ENCODE data around the gene CD7. TPM values are rescaled to one million over a fixed set of nuclear protein-coding genes. Genes with fewer than 3 reads are reported as not detected.

Gene CD7
- total and polyA plus RNA-seq, 8 donors = 2.0 to 8.6 (median 3.7) TPM; not detected in 3

DNA sequence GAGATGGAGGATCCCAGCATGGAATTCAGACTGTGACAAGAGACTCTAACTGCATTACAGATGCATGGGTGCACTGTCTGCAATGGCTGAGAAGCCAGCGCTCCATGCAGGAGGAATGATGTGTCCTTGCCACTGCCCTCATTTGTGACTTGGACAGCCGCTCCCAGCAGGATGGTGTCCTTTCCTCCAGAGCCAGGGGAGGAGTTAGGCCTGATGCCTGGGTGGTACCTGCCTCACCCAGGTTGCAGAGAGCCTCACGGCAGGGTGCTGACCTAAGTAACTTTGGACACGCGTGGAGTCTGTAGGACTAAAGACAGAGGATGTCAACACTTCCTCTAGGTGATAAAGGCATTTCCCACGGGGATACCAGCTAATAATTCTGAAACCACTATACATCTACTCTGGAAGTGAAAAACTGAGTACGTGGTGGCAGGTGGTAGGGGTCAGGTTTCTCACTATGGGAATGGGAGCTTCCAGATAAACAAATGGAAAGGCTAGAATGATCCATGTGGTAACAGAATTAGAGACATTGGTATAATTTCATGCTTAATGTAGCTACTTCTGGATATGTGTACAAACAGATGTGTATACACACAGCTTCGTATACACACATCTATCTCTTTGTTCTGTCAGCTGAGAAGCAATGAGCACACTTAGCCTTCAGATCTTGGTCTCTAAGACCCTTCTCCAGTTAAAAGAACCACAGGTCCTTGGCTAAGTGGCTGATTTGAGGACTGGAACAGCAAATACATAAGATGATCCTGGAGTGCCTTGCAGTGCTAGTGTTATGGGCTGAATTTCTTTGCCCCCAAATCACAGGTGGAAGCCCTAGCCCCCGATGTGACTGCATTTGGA, 30.2 kb downstream of the CD7 start:
- no peak for DNase-seq
- H3K36me3 ChIP-seq = no peaks in the 10 kb centered on the region
- 72 to 86% (median 82%) methylated on average over 9 of the region's 9 CpGs for WGBS, 5 donors
- H3K27me3 ChIP-seq = no peaks in the 10 kb centered on the region
- TF ChIP-seq, protein P1, sequence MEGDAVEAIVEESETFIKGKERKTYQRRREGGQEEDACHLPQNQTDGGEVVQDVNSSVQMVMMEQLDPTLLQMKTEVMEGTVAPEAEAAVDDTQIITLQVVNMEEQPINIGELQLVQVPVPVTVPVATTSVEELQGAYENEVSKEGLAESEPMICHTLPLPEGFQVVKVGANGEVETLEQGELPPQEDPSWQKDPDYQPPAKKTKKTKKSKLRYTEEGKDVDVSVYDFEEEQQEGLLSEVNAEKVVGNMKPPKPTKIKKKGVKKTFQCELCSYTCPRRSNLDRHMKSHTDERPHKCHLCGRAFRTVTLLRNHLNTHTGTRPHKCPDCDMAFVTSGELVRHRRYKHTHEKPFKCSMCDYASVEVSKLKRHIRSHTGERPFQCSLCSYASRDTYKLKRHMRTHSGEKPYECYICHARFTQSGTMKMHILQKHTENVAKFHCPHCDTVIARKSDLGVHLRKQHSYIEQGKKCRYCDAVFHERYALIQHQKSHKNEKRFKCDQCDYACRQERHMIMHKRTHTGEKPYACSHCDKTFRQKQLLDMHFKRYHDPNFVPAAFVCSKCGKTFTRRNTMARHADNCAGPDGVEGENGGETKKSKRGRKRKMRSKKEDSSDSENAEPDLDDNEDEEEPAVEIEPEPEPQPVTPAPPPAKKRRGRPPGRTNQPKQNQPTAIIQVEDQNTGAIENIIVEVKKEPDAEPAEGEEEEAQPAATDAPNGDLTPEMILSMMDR (IDR thresholded peaks at IDR 0.05) = no peak
- TF ChIP-seq POLR2A (IDR thresholded peaks at IDR 0.05) = no peak
- H3K4me1 ChIP-seq = peaks cover 26 to 69% (median 49%) of the 10 kb centered on the region in 4 donors
- no peaks in the 10 kb centered on the region for H3K9me3 ChIP-seq
- intact Hi-C loops (cut with DNase I; ENCODE audit: low total_unique reads) = no loop called here
- no peak overlapping the region for H3K4me3 ChIP-seq
- H3K27ac ChIP-seq = peak overlapping the region; percentile 79 to 85 (median 84)

- Histone ChIP-seq H3K27ac (no peak overlapping the region), H3K4me3 (no peak overlapping the region), H3K9me3 (no peaks in the 10 kb centered on the region), H3K36me3 (no peaks in the 10 kb centered on the region), H3K27me3 (no peaks in the 10 kb centered on the region), H3K4me1 (peaks cover 34 to 64% (median 50%) of the 10 kb centered on the region in 4 donors)
- no peak for DNase-seq
- intact Hi-C loops (cut with DNase I; ENCODE audit: low total_unique reads) = no loop called here
- 61 to 71% (median 66%) methylated on average over 8 of the region's 8 CpGs for WGBS, 5 donors
- no peak for TF ChIP-seq POLR2A (IDR thresholded peaks at IDR 0.05)
- TF ChIP-seq, protein P1 (IDR thresholded peaks at IDR 0.05) = no peak
- TF ChIP-seq EP300 (IDR thresholded peaks at IDR 0.05) = no peak
- no peak for TF ChIP-seq POLR2AphosphoS5 (IDR thresholded peaks at IDR 0.05)
Measured at GRCh38 chr17:82285141-82285540, 32.3 kb downstream of the CD7 start.

GRCh38 chr17:82283208-82283749, 34.1 kb downstream of the CD7 start:
- 30 to 54% (median 48%) methylated on average over 11 to 13 of the region's 13 CpGs for WGBS, 5 donors
- H3K9me3 ChIP-seq = no peaks in the 10 kb centered on the region
- no peaks in the 10 kb centered on the region for H3K27me3 ChIP-seq
- H3K27ac ChIP-seq = peak overlapping the region in 1 of 5 donors; percentile 53
- TF ChIP-seq POLR2AphosphoS5 (IDR thresholded peaks at IDR 0.05) (no peak), POLR2A (IDR thresholded peaks at IDR 0.05) (no peak), EP300 (IDR thresholded peaks at IDR 0.05) (no peak)
- TF ChIP-seq, protein P1 (IDR thresholded peaks at IDR 0.05) = no peak
- DNase-seq = peak in 1 of 2 donors; percentile 55
- peaks cover 0 to under 1% (median 0%) of the 10 kb centered on the region in 4 donors for H3K36me3 ChIP-seq
- H3K4me3 ChIP-seq = no peak overlapping the region
- H3K4me1 ChIP-seq = peaks cover 29 to 55% (median 43%) of the 10 kb centered on the region in 4 donors
- intact Hi-C loops (cut with DNase I; ENCODE audit: low total_unique reads) = no loop called here

GRCh38 chr17:82282239-82283207, 34.9 kb downstream of the CD7 start:
- peak overlapping the region in 4 of 5 donors; percentile 22 to 68 (median 42) for H3K27ac ChIP-seq
- no peak for DNase-seq
- WGBS, 5 donors = 70 to 86% (median 80%) methylated on average over 16 to 25 of the region's 25 CpGs
- peaks cover 0 to 6% (median 3%) of the 10 kb centered on the region in 4 donors for H3K36me3 ChIP-seq
- H3K27me3 ChIP-seq = no peaks in the 10 kb centered on the region
- intact Hi-C loops (cut with DNase I; ENCODE audit: low total_unique reads) = no loop called here
- H3K4me3 ChIP-seq = no peak overlapping the region
- TF ChIP-seq POLR2A (IDR thresholded peaks at IDR 0.05) (no peak), POLR2AphosphoS5 (IDR thresholded peaks at IDR 0.05) (no peak), EP300 (IDR thresholded peaks at IDR 0.05) (no peak)
- TF ChIP-seq, protein P1 (IDR thresholded peaks at IDR 0.05) = no peak
- H3K9me3 ChIP-seq = no peaks in the 10 kb centered on the region
- peaks cover 23 to 55% (median 35%) of the 10 kb centered on the region in 4 donors for H3K4me1 ChIP-seq

All from stomach (tissue), 9 donors.